Adipocyte (in vitro differentiated cells): ENCODE data around the gene PROKR1.
"Not testable (repeated sequence)": the region's sequence is repeated elsewhere in the genome, so short reads cannot be mapped to it uniquely, and the experiment has no call there.

Experiments
- DNase-seq: peaks from one replicate; pipeline ENCODE4 v3.0.0-alpha.2; 2015; ENCODE audit warnings: low read depth
- H3K27me3 ChIP-seq: replicated peaks from 2 replicates; pipeline ENCODE4 v1.7.0; 2013; ENCODE audit warnings: mild to moderate bottlenecking, low read length, moderate library complexity; ENCODE audit not compliant: control insufficient read depth, insufficient read depth
- H3K36me3 ChIP-seq: 2 replicates; pipeline ENCODE4 v1.7.0; 2013; ENCODE audit warnings: low read length, mild to moderate bottlenecking, moderate library complexity; ENCODE audit not compliant: control insufficient read depth, insufficient read depth, severe bottlenecking
- H3K4me1 ChIP-seq: 2 replicates; pipeline ENCODE4 v1.7.0; 2013; ENCODE audit warnings: mild to moderate bottlenecking, low read length, moderate library complexity; ENCODE audit not compliant: control insufficient read depth, insufficient read depth
- H3K4me3 ChIP-seq: 2 replicates; pipeline ENCODE4 v1.7.0; 2013; ENCODE audit warnings: mild to moderate bottlenecking, low read length, moderate library complexity
- H3K9ac ChIP-seq: 2 replicates; pipeline ENCODE4 v1.7.0; 2013; ENCODE audit warnings: mild to moderate bottlenecking, low read length, moderate library complexity
- H3K9me3 ChIP-seq: 2 replicates; pipeline ENCODE4 v1.7.0; 2013; ENCODE audit warnings: mild to moderate bottlenecking, low read length, moderate library complexity; ENCODE audit not compliant: control insufficient read depth

PROKR1 gene

GRCh38 chr2:68659081-68659480, 15.7 kb downstream of the PROKR1 start:
- Histone ChIP-seq H3K4me3 (no peak overlapping the region), H3K9me3 (peaks cover 2% of the 10 kb centered on the region), H3K9ac (no peak overlapping the region), H3K27me3 (peaks cover 26% of the 10 kb centered on the region), H3K4me1 (no peaks in the 10 kb centered on the region), H3K36me3 (no peaks in the 10 kb centered on the region)
- no peak for DNase-seq

DNA sequence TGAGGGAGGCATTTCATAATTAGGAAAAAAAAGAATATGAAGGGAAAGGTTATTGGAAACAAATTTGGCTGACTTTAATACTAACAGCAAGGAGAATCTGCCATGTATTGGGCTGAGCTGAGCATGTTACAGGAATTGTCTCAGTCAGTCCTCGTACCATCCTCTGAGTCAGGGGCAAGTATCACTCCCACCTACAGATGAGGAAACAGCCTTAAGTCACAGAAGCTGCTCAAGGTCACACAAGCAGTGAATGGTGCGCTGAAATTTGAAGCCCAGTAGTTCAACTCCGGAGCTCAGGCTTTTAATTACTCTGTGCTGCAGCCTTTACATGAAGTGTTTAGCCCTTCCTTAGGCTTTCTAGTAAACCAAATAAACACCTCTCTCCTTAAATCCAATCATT, 17.3 kb downstream of the PROKR1 start:
- DNase-seq = no peak
- peaks cover 26% of the 10 kb centered on the region for H3K27me3 ChIP-seq
- no peaks in the 10 kb centered on the region for H3K4me1 ChIP-seq

DNA sequence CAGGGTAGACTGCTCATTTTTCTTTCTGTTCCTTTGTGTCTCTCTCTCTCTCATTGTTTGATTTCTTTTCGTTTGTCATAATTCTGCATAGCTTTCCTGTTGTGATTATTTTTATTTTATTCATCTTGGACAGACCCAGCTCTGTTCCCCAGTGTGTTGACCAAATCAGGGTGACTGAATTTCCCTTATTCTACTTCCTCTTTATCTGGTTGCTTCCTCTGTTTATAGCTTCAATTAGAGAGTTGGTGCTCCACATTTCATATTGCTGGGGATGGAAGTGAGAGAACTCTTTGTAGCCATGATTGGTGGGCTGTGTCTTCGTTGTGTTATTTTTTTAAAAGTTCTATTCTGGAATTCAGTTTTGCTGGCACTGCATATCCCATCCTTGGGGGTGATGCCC, 19.1 kb downstream of the PROKR1 start:
- Histone ChIP-seq H3K9ac (no peak overlapping the region), H3K27me3 (peaks cover 15% of the 10 kb centered on the region), H3K4me3 (no peak overlapping the region), H3K4me1 (no peaks in the 10 kb centered on the region), H3K36me3 (no peaks in the 10 kb centered on the region), H3K9me3 (peaks cover 7% of the 10 kb centered on the region)
- no peak for DNase-seq

More for the DNA sequence above, 17.3 kb downstream of the PROKR1 start:
- Histone ChIP-seq H3K36me3 (no peaks in the 10 kb centered on the region), H3K9ac (no peak overlapping the region), H3K9me3 (peaks cover 2% of the 10 kb centered on the region), H3K4me3 (no peak overlapping the region)

DNA sequence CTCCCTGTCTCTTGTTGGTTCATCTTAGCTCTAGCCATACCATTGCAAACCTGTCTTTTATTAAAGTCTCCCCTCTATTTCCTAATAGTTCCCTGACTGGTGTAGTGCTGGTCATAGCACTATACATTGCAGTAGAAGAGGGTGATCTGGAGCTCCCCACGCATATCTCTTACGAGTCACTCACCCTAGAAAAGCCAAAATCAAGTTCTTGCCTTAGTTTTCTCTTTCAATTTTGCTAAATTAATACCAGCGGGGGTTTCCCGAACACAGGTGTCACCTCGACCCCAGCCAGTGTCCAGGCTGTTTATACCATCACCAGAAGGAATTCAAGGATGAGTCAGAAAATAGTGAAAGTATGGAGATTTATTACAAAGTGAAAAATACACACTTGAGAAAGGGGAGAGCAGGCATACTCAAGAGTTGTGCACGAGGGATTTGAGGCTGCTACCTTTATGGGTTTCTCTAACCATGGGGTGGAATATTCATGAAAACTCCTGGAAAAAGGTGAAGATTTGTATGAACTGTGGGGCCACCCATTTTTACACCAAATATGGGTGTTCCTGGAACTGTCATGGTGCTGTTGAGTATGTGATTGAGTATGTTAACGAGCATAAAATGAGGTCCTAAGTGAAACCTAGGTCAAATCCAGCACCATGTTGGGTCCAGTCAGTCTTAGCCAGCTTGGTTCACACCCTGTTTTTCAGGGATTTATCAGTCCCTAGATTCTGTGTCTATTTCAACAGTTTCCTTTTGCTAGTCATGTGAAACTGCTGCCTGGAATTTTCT, 20.2 kb downstream of the PROKR1 start:
- peaks cover 8% of the 10 kb centered on the region for H3K27me3 ChIP-seq
- H3K36me3 ChIP-seq = no peaks in the 10 kb centered on the region
- H3K9me3 ChIP-seq = peaks cover 5% of the 10 kb centered on the region
- no peak for DNase-seq
- no peak overlapping the region for H3K4me3 ChIP-seq
- H3K4me1 ChIP-seq = no peaks in the 10 kb centered on the region
- H3K9ac ChIP-seq = no peak overlapping the region

DNA sequence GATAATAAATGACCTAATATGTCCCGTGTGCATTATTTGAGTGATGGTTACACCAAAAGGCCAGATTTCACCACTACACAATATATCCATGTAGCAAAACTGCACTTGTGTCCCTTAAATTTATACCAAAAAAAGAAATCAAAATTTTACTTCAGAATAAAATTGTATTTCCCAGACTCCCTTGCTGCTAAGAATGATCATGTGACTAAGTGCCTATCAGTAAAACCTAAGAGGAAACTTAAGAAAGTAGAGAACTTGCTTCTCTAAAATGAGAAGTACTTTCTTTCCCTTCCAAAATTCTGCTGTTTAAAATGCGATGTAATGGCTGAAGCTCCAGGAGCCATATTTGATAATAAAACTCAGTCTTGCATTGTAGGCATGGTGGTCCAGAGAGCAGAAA, 24.0 kb downstream of the PROKR1 start:
- no peak overlapping the region for H3K9ac ChIP-seq
- DNase-seq = no peak
- H3K4me3 ChIP-seq = no peak overlapping the region
- H3K9me3 ChIP-seq = peaks cover 5% of the 10 kb centered on the region
- peaks cover 11% of the 10 kb centered on the region for H3K27me3 ChIP-seq
- H3K36me3 ChIP-seq = no peaks in the 10 kb centered on the region
- no peaks in the 10 kb centered on the region for H3K4me1 ChIP-seq

DNA sequence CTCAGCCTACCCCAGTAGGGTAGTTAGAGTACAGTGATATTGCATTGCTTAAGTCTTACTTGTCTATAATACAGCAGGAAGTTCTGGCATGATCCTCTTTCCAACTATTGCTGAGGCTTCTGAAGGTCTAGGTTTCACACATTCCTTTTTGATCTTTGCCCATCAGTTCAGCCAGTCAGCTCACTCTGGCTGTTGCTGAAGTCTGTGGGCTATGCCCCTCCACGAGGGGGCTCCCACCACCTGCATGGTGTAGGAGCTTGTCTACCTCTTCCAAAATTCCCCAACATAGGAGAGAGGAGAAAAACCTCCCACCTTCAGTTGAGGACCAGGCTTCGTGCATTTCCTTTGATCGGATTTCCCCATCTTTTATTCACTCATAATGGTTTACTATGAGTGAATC, 26.3 kb downstream of the PROKR1 start:
- Histone ChIP-seq H3K4me1 (no peaks in the 10 kb centered on the region), H3K4me3 (no peak overlapping the region), H3K9me3 (peaks cover 5% of the 10 kb centered on the region), H3K27me3 (peaks cover 7% of the 10 kb centered on the region), H3K9ac (no peak overlapping the region), H3K36me3 (no peaks in the 10 kb centered on the region)
- DNase-seq = no peak

DNA sequence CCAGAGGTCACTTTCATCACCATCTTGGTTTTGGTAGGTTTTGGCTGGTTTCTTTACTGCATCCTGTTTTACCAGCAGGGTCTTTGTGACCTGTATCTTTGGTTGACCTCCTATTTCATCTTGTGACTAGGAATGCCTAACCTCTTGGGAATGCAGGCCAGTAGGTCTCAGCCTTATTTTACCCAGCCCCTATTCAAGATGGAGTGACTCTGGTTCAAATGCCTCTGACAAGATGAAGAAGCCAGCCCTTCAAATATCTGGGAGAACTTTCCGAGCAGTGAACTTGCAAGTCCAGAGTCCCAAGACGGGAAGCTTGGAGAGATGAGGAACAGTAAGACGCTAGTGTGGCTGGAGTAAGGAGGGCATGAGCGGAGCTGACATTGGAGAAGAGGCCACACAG, 28.6 kb downstream of the PROKR1 start:
- Histone ChIP-seq H3K4me1 (no peaks in the 10 kb centered on the region), H3K9me3 (peaks cover 10% of the 10 kb centered on the region), H3K9ac (no peak overlapping the region), H3K36me3 (no peaks in the 10 kb centered on the region), H3K27me3 (peaks cover 7% of the 10 kb centered on the region), H3K4me3 (no peak overlapping the region)
- no peak for DNase-seq

- no peak overlapping the region for H3K9ac ChIP-seq
- no peaks in the 10 kb centered on the region for H3K4me1 ChIP-seq
- no peak for DNase-seq
- peaks cover 9% of the 10 kb centered on the region for H3K9me3 ChIP-seq
- no peaks in the 10 kb centered on the region for H3K36me3 ChIP-seq
- H3K27me3 ChIP-seq = peaks cover 7% of the 10 kb centered on the region
- no peak overlapping the region for H3K4me3 ChIP-seq
Measured at GRCh38 chr2:68673631-68674030, 30.3 kb downstream of the PROKR1 start.

GRCh38 chr2:68675470-68675869, 32.1 kb downstream of the PROKR1 start:
- no peak for DNase-seq
- Histone ChIP-seq H3K27me3 (peaks cover 1% of the 10 kb centered on the region), H3K36me3 (no peaks in the 10 kb centered on the region)

GRCh38 chr2:68677837-68678236, 34.5 kb downstream of the PROKR1 start:
- not testable (repeated sequence) for H3K4me3 ChIP-seq, H3K9ac ChIP-seq, H3K36me3 ChIP-seq, H3K27me3 ChIP-seq, H3K4me1 ChIP-seq, H3K9me3 ChIP-seq, DNase-seq

More at GRCh38 chr2:68675470-68675869, 32.1 kb downstream of the PROKR1 start:
- no peak overlapping the region for H3K9ac ChIP-seq
- no peaks in the 10 kb centered on the region for H3K4me1 ChIP-seq
- no peak overlapping the region for H3K4me3 ChIP-seq
- H3K9me3 ChIP-seq = peaks cover 9% of the 10 kb centered on the region

DNA sequence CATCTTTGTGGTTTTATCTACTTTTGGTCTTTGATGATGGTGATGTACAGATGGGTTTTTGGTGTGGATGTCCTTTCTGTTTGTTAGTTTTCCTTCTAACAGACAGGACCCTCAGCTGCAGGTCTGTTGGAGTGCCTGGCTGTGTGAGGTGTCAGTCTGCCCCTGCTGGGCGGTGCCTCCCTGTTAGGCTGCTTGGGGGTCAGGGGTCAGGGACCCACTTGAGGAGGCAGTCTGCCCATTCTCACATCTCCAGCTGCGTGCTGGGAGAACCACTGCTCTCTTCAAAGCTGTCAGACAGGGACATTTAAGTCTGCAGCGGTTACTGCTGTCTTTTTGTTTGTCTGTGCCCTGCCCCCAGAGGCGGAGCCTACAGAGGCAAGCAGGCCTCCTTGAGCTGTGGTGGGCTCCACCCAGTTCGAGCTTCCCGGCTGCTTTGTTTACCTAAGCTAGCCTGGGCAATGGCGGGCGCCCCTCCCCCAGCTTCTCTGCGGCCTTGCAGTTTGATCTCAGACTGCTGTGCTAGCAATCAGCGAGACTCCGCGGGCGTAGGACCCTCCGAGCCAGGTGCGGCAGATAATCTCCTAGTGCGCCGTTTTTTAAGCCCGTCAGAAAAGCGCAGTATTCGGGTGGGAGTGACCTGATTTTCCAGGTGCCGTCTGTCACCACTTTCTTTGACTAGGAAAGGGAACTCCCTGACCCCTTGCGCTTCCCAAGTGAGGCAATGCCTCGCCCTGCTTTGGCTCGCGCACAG, 36.0 kb downstream of the PROKR1 start:
- not testable (repeated sequence) for H3K4me1 ChIP-seq, H3K9ac ChIP-seq, DNase-seq, H3K36me3 ChIP-seq, H3K27me3 ChIP-seq, H3K9me3 ChIP-seq
- H3K4me3 ChIP-seq = peak overlapping the region; percentile 17
